SH-SY5Y (cell line): ENCODE results near the gene GAN.

ENCODE experiments used
- GATA2 ChIP-seq: IDR thresholded peaks from 2 replicates; pipeline ENCODE4 v1.6.1; 2011; ENCODE audit warnings: mild to moderate bottlenecking, low read depth, low read length
- GATA3 ChIP-seq: IDR thresholded peaks from 2 replicates; pipeline ENCODE4 v1.6.1; 2011; ENCODE audit warnings: low read depth, mild to moderate bottlenecking, low read length, moderate library complexity

GRCh38 chr16:81358860-81359259 lies 44.1 kb downstream of the GAN start:
- TF ChIP-seq GATA2 = no peak
- no peak for TF ChIP-seq GATA3
